ENCODE results near the gene ORMDL1. TPM values are rescaled to one million over a fixed set of nuclear protein-coding genes. Genes with fewer than 3 reads are reported as not detected.

ORMDL1 gene, protein sequence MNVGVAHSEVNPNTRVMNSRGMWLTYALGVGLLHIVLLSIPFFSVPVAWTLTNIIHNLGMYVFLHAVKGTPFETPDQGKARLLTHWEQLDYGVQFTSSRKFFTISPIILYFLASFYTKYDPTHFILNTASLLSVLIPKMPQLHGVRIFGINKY
- 69.2 TPM for total RNA-seq
- long read RNA-seq, transcript ORMDL1-203 (4 exons, 2,009 nt) = minor isoform, 35 of 138 reads
- long read RNA-seq, transcript ORMDL1-202 (5 exons, 1,137 nt) = minor isoform, 18 of 138 reads
- long read RNA-seq, transcript ORMDL1-201 (3 exons, 2,692 nt) = major isoform, 58 of 138 reads
- long read RNA-seq, partial matches to known transcripts = 7 of 138 reads
- long read RNA-seq, other reads (novel, unspliced or antisense) = 19 of 138 reads

DNA sequence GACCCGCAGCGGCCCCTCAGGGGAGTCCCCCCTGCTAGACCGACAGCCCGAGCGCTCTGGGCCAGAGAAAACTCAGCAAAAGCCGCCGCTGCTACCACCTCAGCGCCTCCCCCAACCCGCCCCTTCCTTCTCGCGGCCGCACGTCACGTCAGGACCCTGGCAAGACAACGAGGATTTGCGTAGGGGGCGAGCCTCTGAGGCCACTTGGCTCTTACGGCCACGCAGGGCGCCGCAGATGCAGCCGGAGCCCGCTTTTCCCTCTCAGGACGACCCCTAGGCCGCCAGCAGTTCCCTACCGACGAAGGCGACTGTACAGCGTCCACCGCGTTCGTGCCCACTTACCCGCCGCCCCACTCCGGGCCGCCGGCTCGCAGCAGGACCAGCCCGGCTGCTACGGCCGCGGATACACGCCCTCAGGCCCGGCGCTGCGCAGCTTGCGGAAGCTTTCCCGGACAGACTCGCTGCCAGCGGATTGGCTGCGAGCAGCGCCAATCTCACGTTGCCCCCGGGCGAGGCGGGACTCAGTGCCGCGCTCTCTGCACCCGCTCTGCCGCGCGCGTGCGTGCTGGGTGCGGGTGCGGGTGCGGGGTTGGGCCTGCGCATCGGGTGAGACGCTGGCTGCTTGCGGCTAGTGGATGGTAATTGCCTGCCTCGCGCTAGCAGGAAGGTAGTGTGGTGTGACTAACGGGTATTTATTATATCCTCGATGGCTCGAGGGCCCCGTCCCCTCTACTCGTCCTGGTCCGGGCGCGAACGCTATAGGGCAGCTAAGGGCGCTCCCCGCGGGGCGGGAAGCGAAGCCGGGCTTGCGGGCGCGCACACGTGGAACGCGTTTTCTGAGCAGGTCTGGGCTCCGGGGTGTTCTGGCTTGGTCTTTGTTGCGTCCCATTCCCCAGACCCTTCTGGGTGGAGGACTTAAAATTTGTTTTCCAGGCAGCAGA is at the start of gene ORMDL1, which contains the start of gene PMS1:
Gene ORMDL1, minus strand, starts transcription at position 413 of the 941 bp plus-strand sequence. CDS start 1,744 bp downstream, outside the sequence.
Gene PMS1, plus strand, starts transcription at position 524 of the 941 bp plus-strand sequence. CDS start 7,360 bp downstream, outside the sequence.
- Histone ChIP-seq H3K27me3 (ENCODE audit: low read depth) (no peaks in the 10 kb centered on the region), H3K9me3 (no peaks in the 10 kb centered on the region), H3K36me3 (peaks cover 31% of the 10 kb centered on the region), H3K4me3 (peak within 1 kb of the TSS; percentile 82), H3K4me1 (peaks cover 29% of the 10 kb centered on the region), H3K27ac (peak within 1 kb of the TSS; percentile 97)
- intact Hi-C loops (cut with DNase I) = no loop called here
- TF ChIP-seq, protein P1, sequence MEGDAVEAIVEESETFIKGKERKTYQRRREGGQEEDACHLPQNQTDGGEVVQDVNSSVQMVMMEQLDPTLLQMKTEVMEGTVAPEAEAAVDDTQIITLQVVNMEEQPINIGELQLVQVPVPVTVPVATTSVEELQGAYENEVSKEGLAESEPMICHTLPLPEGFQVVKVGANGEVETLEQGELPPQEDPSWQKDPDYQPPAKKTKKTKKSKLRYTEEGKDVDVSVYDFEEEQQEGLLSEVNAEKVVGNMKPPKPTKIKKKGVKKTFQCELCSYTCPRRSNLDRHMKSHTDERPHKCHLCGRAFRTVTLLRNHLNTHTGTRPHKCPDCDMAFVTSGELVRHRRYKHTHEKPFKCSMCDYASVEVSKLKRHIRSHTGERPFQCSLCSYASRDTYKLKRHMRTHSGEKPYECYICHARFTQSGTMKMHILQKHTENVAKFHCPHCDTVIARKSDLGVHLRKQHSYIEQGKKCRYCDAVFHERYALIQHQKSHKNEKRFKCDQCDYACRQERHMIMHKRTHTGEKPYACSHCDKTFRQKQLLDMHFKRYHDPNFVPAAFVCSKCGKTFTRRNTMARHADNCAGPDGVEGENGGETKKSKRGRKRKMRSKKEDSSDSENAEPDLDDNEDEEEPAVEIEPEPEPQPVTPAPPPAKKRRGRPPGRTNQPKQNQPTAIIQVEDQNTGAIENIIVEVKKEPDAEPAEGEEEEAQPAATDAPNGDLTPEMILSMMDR (IDR thresholded peaks at IDR 0.05) = no peak
- DNase-seq (peak; percentile 98), ATAC-seq (peak; percentile 99)

DNA sequence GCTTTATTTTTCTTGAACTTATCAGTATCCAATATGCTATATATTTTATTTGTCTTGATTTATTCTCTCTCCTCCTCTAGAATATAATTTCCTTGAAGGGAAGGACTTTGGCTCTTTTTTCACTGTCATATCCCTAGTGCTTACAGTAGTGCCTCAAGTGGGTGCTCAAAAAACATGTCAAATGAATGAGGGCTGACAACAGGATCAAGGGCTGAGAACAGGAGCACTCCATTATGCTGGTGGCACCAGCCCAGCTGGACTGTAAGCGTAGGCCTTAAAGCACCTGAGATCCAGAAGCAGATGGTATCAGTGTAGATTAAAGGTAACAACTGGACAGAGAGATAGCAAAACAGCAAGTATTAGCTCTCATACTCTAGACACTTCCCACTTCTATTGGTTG is 46.4 kb upstream of the ORMDL1 start:
- Histone ChIP-seq H3K9me3 (no peaks in the 10 kb centered on the region), H3K27me3 (ENCODE audit: low read depth) (no peaks in the 10 kb centered on the region), H3K4me3 (no peak overlapping the region), H3K36me3 (peaks cover 3% of the 10 kb centered on the region), H3K4me1 (no peaks in the 10 kb centered on the region), H3K27ac (no peak overlapping the region)
- DNase-seq (no peak), ATAC-seq (peak in 1 of 2 donors; percentile 9)
- TF ChIP-seq, protein P1 (IDR thresholded peaks at IDR 0.05) = no peak
- intact Hi-C loops (cut with DNase I) = no loop called here

DNA sequence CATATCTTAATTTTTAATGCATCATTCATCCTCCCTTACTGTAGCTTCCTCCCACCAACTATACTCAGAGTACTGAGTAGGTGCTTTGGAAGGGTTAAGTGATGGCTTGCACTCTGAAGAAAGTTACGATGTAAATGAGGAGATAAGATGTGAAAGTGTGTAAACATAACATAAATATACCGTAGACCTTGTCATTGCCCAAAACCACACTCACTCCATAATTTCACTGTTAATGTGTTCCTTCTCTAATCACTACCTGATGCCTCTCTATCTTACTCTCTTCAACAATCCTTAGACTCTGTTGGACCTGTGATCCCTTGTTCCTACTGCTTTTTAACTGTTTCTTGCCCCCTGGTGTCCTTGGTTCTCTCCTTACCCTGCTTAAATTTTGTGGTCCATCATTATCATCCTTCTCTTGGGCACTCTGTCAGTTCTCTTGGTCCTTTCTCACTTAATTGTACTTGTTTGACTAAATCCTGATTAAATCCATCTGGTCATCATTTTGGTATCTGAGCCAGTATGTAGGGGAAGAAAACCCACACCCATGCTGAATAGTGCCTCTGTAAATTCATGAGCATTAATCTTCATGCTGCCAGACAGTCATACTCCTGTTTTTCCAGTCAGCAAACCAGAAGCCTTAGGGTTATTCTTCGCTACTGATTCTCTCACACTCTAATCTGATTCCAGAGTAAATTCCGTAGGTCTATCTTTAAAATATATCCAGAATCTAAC is 45.1 kb upstream of the ORMDL1 start:
- H3K4me3 ChIP-seq = no peak overlapping the region
- H3K9me3 ChIP-seq = no peaks in the 10 kb centered on the region
- no peak overlapping the region for H3K27ac ChIP-seq
- H3K4me1 ChIP-seq = no peaks in the 10 kb centered on the region
- TF ChIP-seq, protein P1 (IDR thresholded peaks at IDR 0.05) = no peak
- H3K27me3 ChIP-seq (ENCODE audit: low read depth) = no peaks in the 10 kb centered on the region
- intact Hi-C loops (cut with DNase I) = no loop called here
- DNase-seq = no peak
- H3K36me3 ChIP-seq = peaks cover 3% of the 10 kb centered on the region
- ATAC-seq = no peak

DNA sequence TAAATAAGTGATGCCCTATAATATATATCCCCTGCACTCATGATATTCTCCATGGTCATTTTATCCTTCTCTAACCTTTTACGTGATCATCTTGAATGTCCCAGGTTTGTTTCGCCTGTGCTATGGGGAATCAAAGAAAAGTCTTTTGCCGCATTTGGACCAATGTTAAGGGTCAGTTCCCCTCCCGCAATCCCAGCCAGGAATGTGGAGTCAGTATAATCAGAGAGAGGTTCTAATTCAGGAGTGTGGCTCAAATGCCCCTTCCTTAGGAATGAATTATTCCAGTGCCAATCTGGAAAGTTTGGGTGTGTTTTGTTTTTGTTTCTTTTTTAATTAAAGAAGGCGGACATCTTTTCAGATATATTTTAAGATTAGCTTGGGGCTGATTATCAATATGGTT is 41.9 kb upstream of the ORMDL1 start:
- no peak for ATAC-seq
- no peaks in the 10 kb centered on the region for H3K27me3 ChIP-seq (ENCODE audit: low read depth)
- H3K9me3 ChIP-seq = no peaks in the 10 kb centered on the region
- TF ChIP-seq, protein P1 (IDR thresholded peaks at IDR 0.05) = no peak
- H3K4me1 ChIP-seq = no peaks in the 10 kb centered on the region
- no peak overlapping the region for H3K4me3 ChIP-seq
- no peak for DNase-seq
- H3K36me3 ChIP-seq = peaks cover 3% of the 10 kb centered on the region
- intact Hi-C loops (cut with DNase I) = no loop called here
- H3K27ac ChIP-seq = no peak overlapping the region
